Brain microvascular endothelial cell (primary cell): ENCODE data around the gene ZNF154.

Source experiments
- DNase-seq: peaks from one replicate; pipeline ENCODE4 v3.0.0-alpha.2; 2020
- H3K27ac ChIP-seq: fragments of 250-450 bp; sonication (Bioruptor Pico); 2 replicates; pipeline ENCODE4 v1.5.1; 2020; ENCODE audit warnings: mild to moderate bottlenecking, moderate library complexity
- H3K27me3 ChIP-seq: fragments of 250-450 bp; sonication (Bioruptor Pico); replicated peaks from 2 replicates; pipeline ENCODE4 v1.5.1; 2020; ENCODE audit warnings: mild to moderate bottlenecking
- H3K36me3 ChIP-seq: fragments of 250-450 bp; sonication (Bioruptor Pico); replicated peaks from 2 replicates; pipeline ENCODE4 v1.5.1; 2020; ENCODE audit warnings: mild to moderate bottlenecking
- H3K4me3 ChIP-seq: 2 replicates; pipeline ENCODE4 v1.5.1; 2011; ENCODE audit warnings: low read depth, mild to moderate bottlenecking, control low read depth, low read length, moderate library complexity
- CTCF ChIP-seq: IDR thresholded peaks from 2 replicates; pipeline ENCODE4 v1.5.1; 2011; ENCODE audit warnings: low read depth, mild to moderate bottlenecking, moderate library complexity, low read length, control low read depth, inconsistent platforms; ENCODE audit errors: missing control alignments
- in situ Hi-C: cut with HindIII; loops from 2 replicates; pipeline ENCODE4 v1.10.0; 2017; ENCODE audit warnings: low sequenced_read_pairs, low pct_ligation_motif_present

The ZNF154 gene

GRCh38 chr19:57689750-57690149 is 19.3 kb downstream of the ZNF154 start:
- H3K27ac ChIP-seq, result no peak overlapping the region
- no peak for DNase-seq
- peaks cover 26% of the 10 kb centered on the region for H3K36me3 ChIP-seq

GRCh38 chr19:57688011-57688763 is 20.8 kb downstream of the ZNF154 start:
- no peak for DNase-seq
- Histone ChIP-seq H3K27ac (no peak overlapping the region), H3K36me3 (peaks cover 26% of the 10 kb centered on the region), H3K27me3 (no peaks in the 10 kb centered on the region), H3K4me3 (no peak overlapping the region)
- in situ Hi-C loops, result no loop called here
- TF ChIP-seq CTCF, result no peak

More at GRCh38 chr19:57689750-57690149, 19.3 kb downstream of the ZNF154 start:
- Histone ChIP-seq H3K4me3 (no peak overlapping the region), H3K27me3 (no peaks in the 10 kb centered on the region)
- in situ Hi-C loops, result no loop called here
- no peak for TF ChIP-seq CTCF

GRCh38 chr19:57687363-57688010 is 21.5 kb downstream of the ZNF154 start:
- in situ Hi-C loops, result no loop called here
- no peaks in the 10 kb centered on the region for H3K27me3 ChIP-seq
- no peak overlapping the region for H3K27ac ChIP-seq
- no peak overlapping the region for H3K4me3 ChIP-seq
- no peak for DNase-seq
- TF ChIP-seq CTCF, result no peak
- peaks cover 26% of the 10 kb centered on the region for H3K36me3 ChIP-seq

GRCh38 chr19:57686727-57687126 is 22.3 kb downstream of the ZNF154 start:
- H3K27me3 ChIP-seq, result no peaks in the 10 kb centered on the region
- in situ Hi-C loops, result no loop called here
- TF ChIP-seq CTCF, result no peak
- no peak for DNase-seq
- H3K4me3 ChIP-seq, result no peak overlapping the region
- no peak overlapping the region for H3K27ac ChIP-seq
- peaks cover 26% of the 10 kb centered on the region for H3K36me3 ChIP-seq

GRCh38 chr19:57682226-57682766 is 26.7 kb downstream of the ZNF154 start:
- Histone ChIP-seq H3K36me3 (peaks cover 20% of the 10 kb centered on the region), H3K27ac (peak overlapping the region; percentile 9), H3K4me3 (peak overlapping the region; percentile 92), H3K27me3 (no peaks in the 10 kb centered on the region)
- no peak for TF ChIP-seq CTCF
- DNase-seq, result no peak
- in situ Hi-C loops, result no loop called here
